ENCODE measurements around the gene CCDC13. TPM values are rescaled to one million over a fixed set of nuclear protein-coding genes. Genes with fewer than 3 reads are reported as not detected.

Gene CCDC13
- total RNA-seq, 1 experiment from 2014 or later, result 2.3 TPM

GRCh38 chr3:42804831-42805132 lies 31.7 kb upstream of the CCDC13 start:
- peak overlapping the region; percentile 70; the same call in 1 of the 2 replicates for H3K27ac ChIP-seq (ENCODE audit: low read depth, low read length)
- peaks cover 44% of the 10 kb centered on the region for H3K79me2 ChIP-seq (ENCODE audit: insufficient read depth, low read length)
- ATAC-seq, result peak; percentile 33
- no peaks in the 10 kb centered on the region for H4K20me1 ChIP-seq (ENCODE audit: insufficient read depth)
- no peaks in the 10 kb centered on the region for H3K36me3 ChIP-seq (ENCODE audit: control insufficient read depth in 1 of 2, insufficient read depth in 2 of 2, low read length in 2 of 2)
- no peak overlapping the region for H2AFZ ChIP-seq (ENCODE audit: low read depth, low read length, poor library complexity, severe bottlenecking)
- POLR2A ChIA-PET, result interaction anchor here (0.8 to 1.6 kb wide), 4 partner anchors 11 to 47 kb away, joined by 3 to 6 read pairs (median 4); no protein-coding TSS in a partner anchor
- no peak for TF ChIP-seq TCF7L2 (IDR thresholded peaks at IDR 0.05; ENCODE audit: borderline replicate concordance, extremely low read depth, insufficient read depth, insufficient read length)
- TF ChIP-seq FOSL1 (IDR thresholded peaks at IDR 0.05; ENCODE audit: low read depth), result no peak
- TF ChIP-seq ZBTB33 (IDR thresholded peaks at IDR 0.05; ENCODE audit: extremely low read depth, insufficient replicate concordance, low read length), result no peak
- TF ChIP-seq, protein P1, sequence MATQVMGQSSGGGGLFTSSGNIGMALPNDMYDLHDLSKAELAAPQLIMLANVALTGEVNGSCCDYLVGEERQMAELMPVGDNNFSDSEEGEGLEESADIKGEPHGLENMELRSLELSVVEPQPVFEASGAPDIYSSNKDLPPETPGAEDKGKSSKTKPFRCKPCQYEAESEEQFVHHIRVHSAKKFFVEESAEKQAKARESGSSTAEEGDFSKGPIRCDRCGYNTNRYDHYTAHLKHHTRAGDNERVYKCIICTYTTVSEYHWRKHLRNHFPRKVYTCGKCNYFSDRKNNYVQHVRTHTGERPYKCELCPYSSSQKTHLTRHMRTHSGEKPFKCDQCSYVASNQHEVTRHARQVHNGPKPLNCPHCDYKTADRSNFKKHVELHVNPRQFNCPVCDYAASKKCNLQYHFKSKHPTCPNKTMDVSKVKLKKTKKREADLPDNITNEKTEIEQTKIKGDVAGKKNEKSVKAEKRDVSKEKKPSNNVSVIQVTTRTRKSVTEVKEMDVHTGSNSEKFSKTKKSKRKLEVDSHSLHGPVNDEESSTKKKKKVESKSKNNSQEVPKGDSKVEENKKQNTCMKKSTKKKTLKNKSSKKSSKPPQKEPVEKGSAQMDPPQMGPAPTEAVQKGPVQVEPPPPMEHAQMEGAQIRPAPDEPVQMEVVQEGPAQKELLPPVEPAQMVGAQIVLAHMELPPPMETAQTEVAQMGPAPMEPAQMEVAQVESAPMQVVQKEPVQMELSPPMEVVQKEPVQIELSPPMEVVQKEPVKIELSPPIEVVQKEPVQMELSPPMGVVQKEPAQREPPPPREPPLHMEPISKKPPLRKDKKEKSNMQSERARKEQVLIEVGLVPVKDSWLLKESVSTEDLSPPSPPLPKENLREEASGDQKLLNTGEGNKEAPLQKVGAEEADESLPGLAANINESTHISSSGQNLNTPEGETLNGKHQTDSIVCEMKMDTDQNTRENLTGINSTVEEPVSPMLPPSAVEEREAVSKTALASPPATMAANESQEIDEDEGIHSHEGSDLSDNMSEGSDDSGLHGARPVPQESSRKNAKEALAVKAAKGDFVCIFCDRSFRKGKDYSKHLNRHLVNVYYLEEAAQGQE (IDR thresholded peaks at IDR 0.05; ENCODE audit: low read depth), result no peak
- TF ChIP-seq ZNF274 (IDR thresholded peaks at IDR 0.05; ENCODE audit: low read depth, low read length), result no peak
- no peak for TF ChIP-seq RAD21 (IDR thresholded peaks at IDR 0.05; ENCODE audit: low read depth)
- no peak for TF ChIP-seq EZH2 (IDR thresholded peaks at IDR 0.05)
- no peak for TF ChIP-seq EGR1 (IDR thresholded peaks at IDR 0.05; ENCODE audit: low read depth)
- no peak for TF ChIP-seq SIN3A (IDR thresholded peaks at IDR 0.05; ENCODE audit: low read depth)
- TF ChIP-seq, protein P2, sequence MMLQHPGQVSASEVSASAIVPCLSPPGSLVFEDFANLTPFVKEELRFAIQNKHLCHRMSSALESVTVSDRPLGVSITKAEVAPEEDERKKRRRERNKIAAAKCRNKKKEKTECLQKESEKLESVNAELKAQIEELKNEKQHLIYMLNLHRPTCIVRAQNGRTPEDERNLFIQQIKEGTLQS (IDR thresholded peaks at IDR 0.05), result no peak
- no peak for TF ChIP-seq SP1 (IDR thresholded peaks at IDR 0.05; ENCODE audit: low read depth)
- no peak for TF ChIP-seq POLR2A (IDR thresholded peaks at IDR 0.05; ENCODE audit: borderline replicate concordance, extremely low read depth, insufficient read depth, insufficient read length)
- TF ChIP-seq, protein P3, sequence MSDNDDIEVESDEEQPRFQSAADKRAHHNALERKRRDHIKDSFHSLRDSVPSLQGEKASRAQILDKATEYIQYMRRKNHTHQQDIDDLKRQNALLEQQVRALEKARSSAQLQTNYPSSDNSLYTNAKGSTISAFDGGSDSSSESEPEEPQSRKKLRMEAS (IDR thresholded peaks at IDR 0.05), result no peak
- no peak for TF ChIP-seq JUND (IDR thresholded peaks at IDR 0.05)
- BruUV-seq (replicated peaks), result TSS peak; percentile 88
- RAD21 ChIA-PET (ENCODE audit: low non-redundant PET in 1 of 2, low total read pairs in 2 of 2, uncharacterized antibody in 2 of 2, unreplicated experiment in 2 of 2), result no interaction called here
- CTCF ChIA-PET, result interaction anchor here (1.1 to 2.9 kb wide), 2 partner anchors 25 to 26 kb away, joined by 3 to 11 read pairs; no protein-coding TSS in a partner anchor
- H3K4me3 ChIP-seq (replicated peaks in 1 of 2; ENCODE audit: low read depth in 1 of 2, low read length in 2 of 2), result peak overlapping the region; percentile 88 to 98
- no peaks in the 10 kb centered on the region for H3K9me2 ChIP-seq (ENCODE audit: insufficient read depth)
- no peaks in the 10 kb centered on the region for H3K9me3 ChIP-seq (ENCODE audit: control insufficient read depth in 1 of 2, insufficient read depth in 1 of 2, low read depth in 1 of 2, low read length in 2 of 2)
- H3K27me3 ChIP-seq (ENCODE audit: insufficient read depth, low read length), result no peaks in the 10 kb centered on the region
- peaks cover 0 to 15% of the 10 kb centered on the region in 2 experiments; a peak in 2 of 4 replicates for H3K4me1 ChIP-seq (ENCODE audit: control insufficient read depth in 1 of 2, insufficient read depth in 2 of 2, low read length in 2 of 2)
- DNase-seq (ENCODE audit: low read depth, low spot score), result no peak
- intact Hi-C loops (cut with micrococcal nuclease), result no loop called here
- H3K9ac ChIP-seq (ENCODE audit: low read length), result peak overlapping the region; percentile 94
- H3K4me2 ChIP-seq (ENCODE audit: low read length), result peak overlapping the region; percentile 95

Data from HCT116 (cell line).